ENCODE data around the gene ARV1.

Gene ARV1

DNA sequence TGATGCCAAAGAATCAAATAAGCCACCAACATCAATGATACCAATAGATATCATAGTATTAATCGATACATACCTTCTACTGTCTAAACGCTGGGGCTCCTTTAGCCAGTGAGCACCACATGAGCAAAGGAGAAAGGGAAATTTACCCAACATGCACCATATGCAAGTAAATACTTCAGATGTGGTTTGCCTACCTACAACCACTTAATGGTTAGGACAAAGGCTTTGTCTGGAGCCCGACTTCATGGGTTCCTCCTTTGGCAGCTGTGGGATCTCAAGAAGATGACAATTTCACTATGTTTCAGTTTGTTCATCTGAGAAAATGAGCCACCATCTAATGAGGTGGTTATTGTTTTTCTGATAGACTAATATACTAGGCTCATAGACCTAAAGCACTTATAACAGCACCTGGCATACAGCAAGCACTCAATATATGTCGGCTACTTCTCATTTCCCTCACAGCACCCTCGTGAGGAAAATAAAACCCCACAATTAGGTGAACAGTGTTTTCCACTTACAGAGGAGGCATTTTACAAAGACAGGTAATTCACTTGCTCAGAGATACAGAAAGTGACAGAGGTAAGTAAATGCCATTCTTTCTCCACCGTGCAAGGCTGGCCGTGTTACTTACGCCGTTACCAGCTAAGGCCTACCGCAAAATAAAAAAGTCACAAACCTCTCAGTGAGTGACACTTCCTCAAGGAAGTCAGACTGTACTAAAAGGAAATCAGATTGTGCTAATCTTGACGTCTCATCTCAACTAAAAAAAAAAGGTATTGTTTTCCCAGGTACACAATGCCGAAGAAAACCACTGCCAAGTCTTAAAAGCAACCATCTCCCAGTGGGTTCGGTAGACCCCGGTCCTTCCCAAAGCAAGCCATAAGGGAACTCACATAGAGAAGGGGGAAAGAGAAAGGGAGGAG is 1.8 kb upstream of the ARV1 start:
- H3K4me3 ChIP-seq (ENCODE audit: low read depth, low read length), result peak overlapping the region; percentile 88
- H3K27ac ChIP-seq, result no peak overlapping the region
- TF ChIP-seq, protein P1, sequence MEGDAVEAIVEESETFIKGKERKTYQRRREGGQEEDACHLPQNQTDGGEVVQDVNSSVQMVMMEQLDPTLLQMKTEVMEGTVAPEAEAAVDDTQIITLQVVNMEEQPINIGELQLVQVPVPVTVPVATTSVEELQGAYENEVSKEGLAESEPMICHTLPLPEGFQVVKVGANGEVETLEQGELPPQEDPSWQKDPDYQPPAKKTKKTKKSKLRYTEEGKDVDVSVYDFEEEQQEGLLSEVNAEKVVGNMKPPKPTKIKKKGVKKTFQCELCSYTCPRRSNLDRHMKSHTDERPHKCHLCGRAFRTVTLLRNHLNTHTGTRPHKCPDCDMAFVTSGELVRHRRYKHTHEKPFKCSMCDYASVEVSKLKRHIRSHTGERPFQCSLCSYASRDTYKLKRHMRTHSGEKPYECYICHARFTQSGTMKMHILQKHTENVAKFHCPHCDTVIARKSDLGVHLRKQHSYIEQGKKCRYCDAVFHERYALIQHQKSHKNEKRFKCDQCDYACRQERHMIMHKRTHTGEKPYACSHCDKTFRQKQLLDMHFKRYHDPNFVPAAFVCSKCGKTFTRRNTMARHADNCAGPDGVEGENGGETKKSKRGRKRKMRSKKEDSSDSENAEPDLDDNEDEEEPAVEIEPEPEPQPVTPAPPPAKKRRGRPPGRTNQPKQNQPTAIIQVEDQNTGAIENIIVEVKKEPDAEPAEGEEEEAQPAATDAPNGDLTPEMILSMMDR (IDR thresholded peaks at IDR 0.05; ENCODE audit: low read depth, low read length), result no peak
- H3K27me3 ChIP-seq (ENCODE audit: insufficient read depth, low read depth, severe bottlenecking), result no peaks in the 10 kb centered on the region
- H3K9me3 ChIP-seq (ENCODE audit: severe bottlenecking), result no peaks in the 10 kb centered on the region
- DNase-seq, result no peak
- H3K36me3 ChIP-seq, result peaks cover 5% of the 10 kb centered on the region

DNA sequence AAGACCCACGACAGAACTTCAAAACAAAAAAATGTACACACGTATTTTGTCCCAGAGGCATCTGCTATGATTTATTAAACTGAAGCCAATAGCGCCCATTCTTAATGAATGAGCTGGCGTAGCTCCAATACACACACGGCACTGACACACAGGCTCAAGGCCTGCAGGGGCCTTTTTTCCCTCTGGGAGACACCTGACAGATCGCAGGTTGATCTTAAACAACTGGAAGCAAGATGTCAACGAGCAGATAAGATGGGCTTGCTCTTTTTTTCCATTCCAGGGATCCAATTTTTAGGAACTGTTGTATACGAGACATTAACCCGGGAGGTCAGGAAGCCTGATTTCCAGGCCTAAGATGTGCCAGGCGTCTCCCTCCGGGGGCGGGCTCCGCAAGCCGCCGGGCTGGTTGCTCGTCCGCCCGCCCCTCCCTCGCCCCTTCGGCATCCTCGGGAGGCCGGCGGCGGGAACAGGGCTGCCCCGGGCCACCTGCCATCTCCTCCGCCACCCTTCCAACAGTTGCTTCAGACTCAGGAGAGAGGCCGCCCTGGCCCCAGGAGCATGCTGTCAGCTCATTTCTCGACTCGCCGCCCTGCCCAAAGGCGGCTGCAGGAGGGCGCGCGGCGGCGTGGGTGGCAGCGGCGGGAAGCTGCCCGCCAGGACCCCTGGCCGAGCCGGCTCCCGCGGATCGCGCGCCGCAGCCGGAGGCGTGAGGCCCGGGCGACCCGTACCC is 968 bp upstream of the ARV1 start:
- Histone ChIP-seq H3K9me3 (ENCODE audit: severe bottlenecking) (no peaks in the 10 kb centered on the region), H3K27ac (peak overlapping the region; percentile 80), H3K36me3 (peaks cover 5% of the 10 kb centered on the region), H3K27me3 (ENCODE audit: insufficient read depth, low read depth, severe bottlenecking) (no peaks in the 10 kb centered on the region), H3K4me3 (ENCODE audit: low read depth, low read length) (peak overlapping the region; percentile 88)
- TF ChIP-seq, protein P1 (IDR thresholded peaks at IDR 0.05; ENCODE audit: low read depth, low read length), result no peak
- peak; percentile 43 for DNase-seq

DNA sequence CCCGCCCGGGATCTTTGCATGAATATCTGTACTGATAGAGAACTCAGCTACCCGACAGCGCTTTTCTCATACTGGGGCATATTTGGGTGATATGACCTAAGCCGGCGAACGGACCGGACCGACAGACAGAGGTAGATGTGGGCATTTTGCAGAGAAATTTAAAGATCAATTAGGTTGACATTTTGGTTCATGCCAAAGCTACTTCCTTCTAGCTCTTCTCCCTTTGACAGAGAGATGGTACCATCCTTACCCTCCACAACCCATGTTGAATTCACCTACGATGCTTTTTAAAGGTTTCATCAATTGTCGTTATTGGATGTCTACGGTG is 459 bp downstream of the ARV1 start:
- peak overlapping the region; percentile 88 for H3K4me3 ChIP-seq (ENCODE audit: low read depth, low read length)
- peaks cover 5% of the 10 kb centered on the region for H3K36me3 ChIP-seq
- H3K27me3 ChIP-seq (ENCODE audit: insufficient read depth, low read depth, severe bottlenecking), result no peaks in the 10 kb centered on the region
- DNase-seq, result no peak
- TF ChIP-seq, protein P1 (IDR thresholded peaks at IDR 0.05; ENCODE audit: low read depth, low read length), result no peak
- H3K9me3 ChIP-seq (ENCODE audit: severe bottlenecking), result no peaks in the 10 kb centered on the region
- H3K27ac ChIP-seq, result peak overlapping the region; percentile 55

DNA sequence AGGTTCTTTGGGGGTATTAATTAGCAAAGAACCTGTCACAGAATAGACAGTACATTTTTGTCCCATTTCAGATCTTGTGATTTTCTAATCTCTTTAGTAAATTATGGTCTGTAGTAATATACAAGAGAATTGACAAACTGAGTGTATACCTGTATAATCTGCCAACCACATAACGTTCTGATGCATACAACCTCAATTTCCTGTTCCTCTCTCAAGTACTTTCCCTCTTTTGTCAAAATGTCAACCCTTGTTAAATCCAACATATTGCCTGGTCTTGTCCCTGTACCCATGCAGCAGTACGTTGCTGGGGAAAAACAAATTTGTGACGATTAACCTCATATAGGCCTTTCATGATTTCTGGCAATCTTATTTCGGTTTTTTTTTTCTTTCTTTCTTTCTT is 1.1 kb downstream of the ARV1 start:
- DNase-seq, result no peak
- no peak overlapping the region for H3K27ac ChIP-seq
- H3K9me3 ChIP-seq (ENCODE audit: severe bottlenecking), result no peaks in the 10 kb centered on the region
- TF ChIP-seq, protein P1 (IDR thresholded peaks at IDR 0.05; ENCODE audit: low read depth, low read length), result no peak
- peak overlapping the region; percentile 88 for H3K4me3 ChIP-seq (ENCODE audit: low read depth, low read length)
- H3K27me3 ChIP-seq (ENCODE audit: insufficient read depth, low read depth, severe bottlenecking), result no peaks in the 10 kb centered on the region
- H3K36me3 ChIP-seq, result peaks cover 5% of the 10 kb centered on the region

DNA sequence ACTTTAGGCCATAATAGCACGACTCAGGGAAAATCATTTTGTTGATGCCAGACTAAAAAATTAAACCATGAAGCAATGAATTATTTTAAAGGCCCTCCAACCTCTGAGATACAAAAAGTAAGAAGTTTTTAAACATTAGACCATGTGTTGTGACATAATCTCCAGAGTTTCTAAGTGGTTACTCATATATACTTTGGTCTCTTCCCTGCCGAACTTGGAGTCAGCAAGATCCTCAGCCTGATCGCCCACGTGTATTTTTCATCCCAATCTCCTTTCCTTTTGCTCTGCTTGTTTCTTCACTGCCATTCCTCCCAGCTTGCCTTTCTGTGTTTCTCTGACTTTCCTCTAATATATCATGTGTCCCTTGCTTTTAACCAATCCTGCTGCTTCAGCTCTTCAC is 3.8 kb downstream of the ARV1 start:
- no peak overlapping the region for H3K27ac ChIP-seq
- no peak for DNase-seq
- no peaks in the 10 kb centered on the region; the same call in 1 of the 2 replicates for H3K36me3 ChIP-seq
- no peaks in the 10 kb centered on the region for H3K27me3 ChIP-seq (ENCODE audit: insufficient read depth, low read depth, severe bottlenecking)
- H3K9me3 ChIP-seq (ENCODE audit: severe bottlenecking), result no peaks in the 10 kb centered on the region
- no peak overlapping the region for H3K4me3 ChIP-seq (ENCODE audit: low read depth, low read length)
- TF ChIP-seq, protein P1 (IDR thresholded peaks at IDR 0.05; ENCODE audit: low read depth, low read length), result no peak
